Measurements from ENCODE around the gene CUBN.

DNA sequence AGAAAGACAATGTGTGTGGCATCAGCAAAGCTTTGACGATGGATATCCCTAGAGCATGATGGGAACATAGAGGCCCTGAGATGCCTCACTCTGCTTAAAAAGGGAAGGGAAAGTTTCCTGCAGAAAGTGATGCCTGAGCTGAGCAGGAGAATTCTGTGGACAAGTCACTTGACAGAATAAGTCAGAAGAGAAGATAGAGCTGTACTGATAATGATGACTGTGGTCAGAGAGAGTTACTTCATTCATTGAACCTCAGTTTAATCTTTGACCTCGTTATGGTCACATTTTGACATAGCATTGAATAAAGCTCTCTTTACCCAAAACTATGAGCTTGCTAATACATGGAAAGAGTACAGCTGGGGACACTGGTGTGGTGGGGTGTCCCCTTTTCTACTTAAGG is 7.6 kb downstream of the CUBN start:
- TF ChIP-seq, protein P1, sequence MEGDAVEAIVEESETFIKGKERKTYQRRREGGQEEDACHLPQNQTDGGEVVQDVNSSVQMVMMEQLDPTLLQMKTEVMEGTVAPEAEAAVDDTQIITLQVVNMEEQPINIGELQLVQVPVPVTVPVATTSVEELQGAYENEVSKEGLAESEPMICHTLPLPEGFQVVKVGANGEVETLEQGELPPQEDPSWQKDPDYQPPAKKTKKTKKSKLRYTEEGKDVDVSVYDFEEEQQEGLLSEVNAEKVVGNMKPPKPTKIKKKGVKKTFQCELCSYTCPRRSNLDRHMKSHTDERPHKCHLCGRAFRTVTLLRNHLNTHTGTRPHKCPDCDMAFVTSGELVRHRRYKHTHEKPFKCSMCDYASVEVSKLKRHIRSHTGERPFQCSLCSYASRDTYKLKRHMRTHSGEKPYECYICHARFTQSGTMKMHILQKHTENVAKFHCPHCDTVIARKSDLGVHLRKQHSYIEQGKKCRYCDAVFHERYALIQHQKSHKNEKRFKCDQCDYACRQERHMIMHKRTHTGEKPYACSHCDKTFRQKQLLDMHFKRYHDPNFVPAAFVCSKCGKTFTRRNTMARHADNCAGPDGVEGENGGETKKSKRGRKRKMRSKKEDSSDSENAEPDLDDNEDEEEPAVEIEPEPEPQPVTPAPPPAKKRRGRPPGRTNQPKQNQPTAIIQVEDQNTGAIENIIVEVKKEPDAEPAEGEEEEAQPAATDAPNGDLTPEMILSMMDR (IDR thresholded peaks at IDR 0.05; ENCODE audit: insufficient read depth, low read depth, low read length), result no peak
- no peak for TF ChIP-seq EZH2 (IDR thresholded peaks at IDR 0.05; ENCODE audit: insufficient read depth, low read length)

Data from astrocyte (in vitro differentiated cells and primary cell).